HepG2 (cell line): ENCODE measurements around the gene ZSWIM5. TPM values are rescaled to one million over a fixed set of nuclear protein-coding genes. Genes with fewer than 3 reads are reported as not detected.
A peak's percentile ranks its signal among the peaks of the same experiment; 100 is the strongest.

Experiments used
- FOXO1 ChIP-seq: sonication (generic); formaldehyde crosslinking; IDR thresholded peaks from 2 replicates; pipeline ENCODE4 v1.4.0; 2020; ENCODE audit warnings: missing genetic modification reagents
- MED1 ChIP-seq: sonication (generic); formaldehyde crosslinking; IDR thresholded peaks from 2 replicates; pipeline ENCODE4 v1.4.0; 2020; ENCODE audit warnings: missing genetic modification reagents
- MED13 ChIP-seq: sonication (generic); formaldehyde crosslinking; IDR thresholded peaks from 2 replicates; pipeline ENCODE4 v1.5.0; 2020; ENCODE audit warnings: missing genetic modification reagents
- MEIS1 ChIP-seq: sonication (generic); formaldehyde crosslinking; IDR thresholded peaks from 2 replicates; pipeline ENCODE4 v1.9.0; 2021; ENCODE audit warnings: mild to moderate bottlenecking, missing genetic modification reagents, moderate library complexity, borderline replicate concordance
- MIER3 ChIP-seq: IDR thresholded peaks from 2 replicates; pipeline ENCODE4 v1.6.1; 2016; ENCODE audit warnings: missing compliant biosample characterization, borderline replicate concordance
- NR2F2 ChIP-seq: IDR thresholded peaks from 2 replicates; pipeline ENCODE4 v1.6.1; 2012; ENCODE audit warnings: low read depth, inconsistent platforms, borderline replicate concordance
- ZFP82 ChIP-seq: sonication (generic); formaldehyde crosslinking; IDR thresholded peaks from 2 replicates; pipeline ENCODE4 v1.5.1; 2020; ENCODE audit warnings: mild to moderate bottlenecking, missing genetic modification reagents, borderline replicate concordance
- ZNF234 ChIP-seq: sonication (generic); formaldehyde crosslinking; conservative IDR thresholded peaks from 2 replicates; pipeline ENCODE4 v1.5.1; 2020; ENCODE audit warnings: mild to moderate bottlenecking, missing genetic modification reagents
- ZNF605 ChIP-seq: sonication (generic); formaldehyde crosslinking; IDR thresholded peaks from 2 replicates; pipeline ENCODE4 v1.8.0; 2022; ENCODE audit warnings: mild to moderate bottlenecking, missing genetic modification reagents
- polyA plus RNA-seq, 8 experiments: library from polyadenylated mRNA; depleted of rRNA in 3 of 8; stranded (reverse) in 7 of 8; unstranded in 1 of 8; fragments of >200 nt; fragmentation: Illumina TruSeq in 4 of 8; extraction: Trizol in 4 of 8; gene quantifications; 2 replicates each; pipeline versions ENCODE4 v1.2.1 to v1.2.3, GENCODE V29; 2011 to 2016; ENCODE audit warnings: low read depth in 4 of 8, missing spikeins in 1 of 8, mixed read lengths in 1 of 8; ENCODE audit not compliant: insufficient read depth in 1 of 8
- total RNA-seq, 5 experiments: library from RNA; depleted of rRNA; stranded (reverse); fragments of >200 nt; fragmentation: Illumina TruSeq; extraction: Trizol; gene quantifications; 2 replicates each; pipeline ENCODE4 v1.2.3, GENCODE V29; 2016; ENCODE audit warnings: low read depth in 1 of 5
- TF ChIP-seq, protein P1 (sequence below): sonication (generic); formaldehyde crosslinking; IDR thresholded peaks from 2 replicates; pipeline ENCODE4 v1.4.0; 2020; ENCODE audit warnings: missing genetic modification reagents, mild to moderate bottlenecking, borderline replicate concordance
- TF ChIP-seq, protein P2 (sequence below): sonication (generic); formaldehyde crosslinking; IDR thresholded peaks from 2 replicates; pipeline ENCODE4 v1.4.0; 2020; ENCODE audit warnings: mild to moderate bottlenecking, missing genetic modification reagents, borderline replicate concordance
- TF ChIP-seq, protein P3 (sequence below): sonication (generic); formaldehyde crosslinking; IDR thresholded peaks from 2 replicates; pipeline ENCODE4 v1.4.0; 2020; ENCODE audit warnings: missing genetic modification reagents
- TF ChIP-seq, protein P4 (sequence below): conservative IDR thresholded peaks from 2 replicates; pipeline ENCODE4 v1.6.1; 2018; ENCODE audit warnings: missing genetic modification reagents
- TF ChIP-seq, protein P5 (sequence below): fragments of 450-650 bp; IDR thresholded peaks from 2 replicates; pipeline ENCODE4 v1.6.1; 2017; ENCODE audit warnings: mild to moderate bottlenecking
- TF ChIP-seq, protein P6 (sequence below), 2 experiments: IDR thresholded peaks; 2 replicates each; pipeline ENCODE4 v1.6.1; 2011 to 2012; ENCODE audit warnings: low read length in 2 of 2, borderline replicate concordance in 1 of 2, low read depth in 1 of 2, mild to moderate bottlenecking in 1 of 2, moderate library complexity in 1 of 2

Gene ZSWIM5
- total and polyA plus RNA-seq, 2 of the 13 experiments (the other 11 are each of a cell fraction or from before 2014, with no cell fraction given) = 11.0 to 20.6 TPM

DNA sequence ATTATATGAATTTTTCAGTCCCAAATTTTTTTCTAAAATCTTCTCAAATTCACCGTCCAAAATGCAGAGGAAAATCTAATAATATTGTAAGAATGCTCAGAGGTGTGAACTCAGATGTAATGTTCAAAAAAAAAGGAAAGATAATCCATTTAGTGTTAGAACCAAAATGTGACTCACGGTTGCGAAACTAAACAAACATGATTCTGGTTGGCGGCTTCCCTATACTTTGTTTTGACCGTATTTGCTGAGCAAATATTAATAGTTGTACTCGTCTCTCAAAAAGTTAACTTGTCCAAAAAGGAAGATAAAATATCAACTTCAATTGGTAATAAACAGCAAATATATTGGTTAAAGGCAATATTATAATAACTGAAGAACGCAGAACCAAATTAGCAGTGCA lies 34.4 kb downstream of the ZSWIM5 start (continued):
- TF ChIP-seq, protein P1, sequence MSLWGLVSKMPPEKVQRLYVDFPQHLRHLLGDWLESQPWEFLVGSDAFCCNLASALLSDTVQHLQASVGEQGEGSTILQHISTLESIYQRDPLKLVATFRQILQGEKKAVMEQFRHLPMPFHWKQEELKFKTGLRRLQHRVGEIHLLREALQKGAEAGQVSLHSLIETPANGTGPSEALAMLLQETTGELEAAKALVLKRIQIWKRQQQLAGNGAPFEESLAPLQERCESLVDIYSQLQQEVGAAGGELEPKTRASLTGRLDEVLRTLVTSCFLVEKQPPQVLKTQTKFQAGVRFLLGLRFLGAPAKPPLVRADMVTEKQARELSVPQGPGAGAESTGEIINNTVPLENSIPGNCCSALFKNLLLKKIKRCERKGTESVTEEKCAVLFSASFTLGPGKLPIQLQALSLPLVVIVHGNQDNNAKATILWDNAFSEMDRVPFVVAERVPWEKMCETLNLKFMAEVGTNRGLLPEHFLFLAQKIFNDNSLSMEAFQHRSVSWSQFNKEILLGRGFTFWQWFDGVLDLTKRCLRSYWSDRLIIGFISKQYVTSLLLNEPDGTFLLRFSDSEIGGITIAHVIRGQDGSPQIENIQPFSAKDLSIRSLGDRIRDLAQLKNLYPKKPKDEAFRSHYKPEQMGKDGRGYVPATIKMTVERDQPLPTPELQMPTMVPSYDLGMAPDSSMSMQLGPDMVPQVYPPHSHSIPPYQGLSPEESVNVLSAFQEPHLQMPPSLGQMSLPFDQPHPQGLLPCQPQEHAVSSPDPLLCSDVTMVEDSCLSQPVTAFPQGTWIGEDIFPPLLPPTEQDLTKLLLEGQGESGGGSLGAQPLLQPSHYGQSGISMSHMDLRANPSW (CRISPR knock-in tag) = no peak
- TF ChIP-seq, protein P2, sequence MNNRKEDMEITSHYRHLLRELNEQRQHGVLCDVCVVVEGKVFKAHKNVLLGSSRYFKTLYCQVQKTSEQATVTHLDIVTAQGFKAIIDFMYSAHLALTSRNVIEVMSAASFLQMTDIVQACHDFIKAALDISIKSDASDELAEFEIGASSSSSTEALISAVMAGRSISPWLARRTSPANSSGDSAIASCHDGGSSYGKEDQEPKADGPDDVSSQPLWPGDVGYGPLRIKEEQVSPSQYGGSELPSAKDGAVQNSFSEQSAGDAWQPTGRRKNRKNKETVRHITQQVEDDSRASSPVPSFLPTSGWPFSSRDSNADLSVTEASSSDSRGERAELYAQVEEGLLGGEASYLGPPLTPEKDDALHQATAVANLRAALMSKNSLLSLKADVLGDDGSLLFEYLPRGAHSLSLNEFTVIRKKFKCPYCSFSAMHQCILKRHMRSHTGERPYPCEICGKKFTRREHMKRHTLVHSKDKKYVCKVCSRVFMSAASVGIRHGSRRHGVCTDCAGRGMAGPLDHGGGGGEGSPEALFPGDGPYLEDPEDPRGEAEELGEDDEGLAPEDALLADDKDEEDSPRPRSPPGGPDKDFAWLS (CRISPR knock-in tag) = no peak
- TF ChIP-seq MED1 (CRISPR knock-in tag) = peak; percentile 89
- TF ChIP-seq, protein P3, sequence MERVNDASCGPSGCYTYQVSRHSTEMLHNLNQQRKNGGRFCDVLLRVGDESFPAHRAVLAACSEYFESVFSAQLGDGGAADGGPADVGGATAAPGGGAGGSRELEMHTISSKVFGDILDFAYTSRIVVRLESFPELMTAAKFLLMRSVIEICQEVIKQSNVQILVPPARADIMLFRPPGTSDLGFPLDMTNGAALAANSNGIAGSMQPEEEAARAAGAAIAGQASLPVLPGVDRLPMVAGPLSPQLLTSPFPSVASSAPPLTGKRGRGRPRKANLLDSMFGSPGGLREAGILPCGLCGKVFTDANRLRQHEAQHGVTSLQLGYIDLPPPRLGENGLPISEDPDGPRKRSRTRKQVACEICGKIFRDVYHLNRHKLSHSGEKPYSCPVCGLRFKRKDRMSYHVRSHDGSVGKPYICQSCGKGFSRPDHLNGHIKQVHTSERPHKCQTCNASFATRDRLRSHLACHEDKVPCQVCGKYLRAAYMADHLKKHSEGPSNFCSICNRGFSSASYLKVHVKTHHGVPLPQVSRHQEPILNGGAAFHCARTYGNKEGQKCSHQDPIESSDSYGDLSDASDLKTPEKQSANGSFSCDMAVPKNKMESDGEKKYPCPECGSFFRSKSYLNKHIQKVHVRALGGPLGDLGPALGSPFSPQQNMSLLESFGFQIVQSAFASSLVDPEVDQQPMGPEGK (CRISPR knock-in tag) = no peak
- no peak for TF ChIP-seq ZNF605 (CRISPR knock-in tag)
- TF ChIP-seq MED13 (CRISPR knock-in tag) = no peak
- peak; percentile 85 for TF ChIP-seq FOXO1 (CRISPR knock-in tag)
- peak; percentile 79; the same call in 1 of the 2 replicates for TF ChIP-seq NR2F2
- TF ChIP-seq, protein P4, sequence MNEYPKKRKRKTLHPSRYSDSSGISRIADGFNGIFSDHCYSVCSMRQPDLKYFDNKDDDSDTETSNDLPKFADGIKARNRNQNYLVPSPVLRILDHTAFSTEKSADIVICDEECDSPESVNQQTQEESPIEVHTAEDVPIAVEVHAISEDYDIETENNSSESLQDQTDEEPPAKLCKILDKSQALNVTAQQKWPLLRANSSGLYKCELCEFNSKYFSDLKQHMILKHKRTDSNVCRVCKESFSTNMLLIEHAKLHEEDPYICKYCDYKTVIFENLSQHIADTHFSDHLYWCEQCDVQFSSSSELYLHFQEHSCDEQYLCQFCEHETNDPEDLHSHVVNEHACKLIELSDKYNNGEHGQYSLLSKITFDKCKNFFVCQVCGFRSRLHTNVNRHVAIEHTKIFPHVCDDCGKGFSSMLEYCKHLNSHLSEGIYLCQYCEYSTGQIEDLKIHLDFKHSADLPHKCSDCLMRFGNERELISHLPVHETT (CRISPR knock-in tag) = no peak
- TF ChIP-seq MEIS1 (CRISPR knock-in tag) = no peak
- no peak for TF ChIP-seq ZNF234 (CRISPR knock-in tag)
- TF ChIP-seq, protein P5, sequence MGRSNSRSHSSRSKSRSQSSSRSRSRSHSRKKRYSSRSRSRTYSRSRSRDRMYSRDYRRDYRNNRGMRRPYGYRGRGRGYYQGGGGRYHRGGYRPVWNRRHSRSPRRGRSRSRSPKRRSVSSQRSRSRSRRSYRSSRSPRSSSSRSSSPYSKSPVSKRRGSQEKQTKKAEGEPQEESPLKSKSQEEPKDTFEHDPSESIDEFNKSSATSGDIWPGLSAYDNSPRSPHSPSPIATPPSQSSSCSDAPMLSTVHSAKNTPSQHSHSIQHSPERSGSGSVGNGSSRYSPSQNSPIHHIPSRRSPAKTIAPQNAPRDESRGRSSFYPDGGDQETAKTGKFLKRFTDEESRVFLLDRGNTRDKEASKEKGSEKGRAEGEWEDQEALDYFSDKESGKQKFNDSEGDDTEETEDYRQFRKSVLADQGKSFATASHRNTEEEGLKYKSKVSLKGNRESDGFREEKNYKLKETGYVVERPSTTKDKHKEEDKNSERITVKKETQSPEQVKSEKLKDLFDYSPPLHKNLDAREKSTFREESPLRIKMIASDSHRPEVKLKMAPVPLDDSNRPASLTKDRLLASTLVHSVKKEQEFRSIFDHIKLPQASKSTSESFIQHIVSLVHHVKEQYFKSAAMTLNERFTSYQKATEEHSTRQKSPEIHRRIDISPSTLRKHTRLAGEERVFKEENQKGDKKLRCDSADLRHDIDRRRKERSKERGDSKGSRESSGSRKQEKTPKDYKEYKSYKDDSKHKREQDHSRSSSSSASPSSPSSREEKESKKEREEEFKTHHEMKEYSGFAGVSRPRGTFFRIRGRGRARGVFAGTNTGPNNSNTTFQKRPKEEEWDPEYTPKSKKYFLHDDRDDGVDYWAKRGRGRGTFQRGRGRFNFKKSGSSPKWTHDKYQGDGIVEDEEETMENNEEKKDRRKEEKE = no peak
- peak; percentile 46; the same call in 1 of the 2 replicates for TF ChIP-seq MIER3 (CRISPR knock-in tag)
- TF ChIP-seq, protein P6, sequence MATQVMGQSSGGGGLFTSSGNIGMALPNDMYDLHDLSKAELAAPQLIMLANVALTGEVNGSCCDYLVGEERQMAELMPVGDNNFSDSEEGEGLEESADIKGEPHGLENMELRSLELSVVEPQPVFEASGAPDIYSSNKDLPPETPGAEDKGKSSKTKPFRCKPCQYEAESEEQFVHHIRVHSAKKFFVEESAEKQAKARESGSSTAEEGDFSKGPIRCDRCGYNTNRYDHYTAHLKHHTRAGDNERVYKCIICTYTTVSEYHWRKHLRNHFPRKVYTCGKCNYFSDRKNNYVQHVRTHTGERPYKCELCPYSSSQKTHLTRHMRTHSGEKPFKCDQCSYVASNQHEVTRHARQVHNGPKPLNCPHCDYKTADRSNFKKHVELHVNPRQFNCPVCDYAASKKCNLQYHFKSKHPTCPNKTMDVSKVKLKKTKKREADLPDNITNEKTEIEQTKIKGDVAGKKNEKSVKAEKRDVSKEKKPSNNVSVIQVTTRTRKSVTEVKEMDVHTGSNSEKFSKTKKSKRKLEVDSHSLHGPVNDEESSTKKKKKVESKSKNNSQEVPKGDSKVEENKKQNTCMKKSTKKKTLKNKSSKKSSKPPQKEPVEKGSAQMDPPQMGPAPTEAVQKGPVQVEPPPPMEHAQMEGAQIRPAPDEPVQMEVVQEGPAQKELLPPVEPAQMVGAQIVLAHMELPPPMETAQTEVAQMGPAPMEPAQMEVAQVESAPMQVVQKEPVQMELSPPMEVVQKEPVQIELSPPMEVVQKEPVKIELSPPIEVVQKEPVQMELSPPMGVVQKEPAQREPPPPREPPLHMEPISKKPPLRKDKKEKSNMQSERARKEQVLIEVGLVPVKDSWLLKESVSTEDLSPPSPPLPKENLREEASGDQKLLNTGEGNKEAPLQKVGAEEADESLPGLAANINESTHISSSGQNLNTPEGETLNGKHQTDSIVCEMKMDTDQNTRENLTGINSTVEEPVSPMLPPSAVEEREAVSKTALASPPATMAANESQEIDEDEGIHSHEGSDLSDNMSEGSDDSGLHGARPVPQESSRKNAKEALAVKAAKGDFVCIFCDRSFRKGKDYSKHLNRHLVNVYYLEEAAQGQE (IDR thresholded peaks at IDR 0.05; ENCODE audit: borderline replicate concordance in 1 of 2, low read depth in 1 of 2, low read length in 2 of 2) = peak in 1 of 2 experiments; percentile 74; a peak in 2 of 4 replicates
- no peak for TF ChIP-seq ZFP82 (CRISPR knock-in tag)
